ENCODE data around the gene AKR1C2.
"Not testable (repeated sequence)": the region's sequence is repeated elsewhere in the genome, so short reads cannot be mapped to it uniquely, and the experiment has no call there.

The AKR1C2 gene

GRCh38 chr10:5036511-5036910 is 32.9 kb upstream of the AKR1C2 start:
- peaks cover 1% of the 10 kb centered on the region for H3K36me3 Mint-ChIP-seq (ENCODE audit: low read depth)
- DNase-seq (ENCODE audit: low spot score): no peak
- H3K27ac Mint-ChIP-seq: no peak overlapping the region
- no peak overlapping the region for H3K4me3 Mint-ChIP-seq
- H3K27me3 Mint-ChIP-seq (ENCODE audit: low read depth): no peaks in the 10 kb centered on the region
- H3K4me1 Mint-ChIP-seq (ENCODE audit: low read depth): no peaks in the 10 kb centered on the region
- H3K9me3 Mint-ChIP-seq: peaks cover 15% of the 10 kb centered on the region

- H3K9me3 Mint-ChIP-seq: peaks cover 26% of the 10 kb centered on the region
- no peak overlapping the region for H3K4me3 Mint-ChIP-seq
- no peaks in the 10 kb centered on the region for H3K27me3 Mint-ChIP-seq (ENCODE audit: low read depth)
- no peak overlapping the region for H3K27ac Mint-ChIP-seq
- no peaks in the 10 kb centered on the region for H3K4me1 Mint-ChIP-seq (ENCODE audit: low read depth)
- H3K36me3 Mint-ChIP-seq (ENCODE audit: low read depth): peaks cover 1% of the 10 kb centered on the region
- DNase-seq (ENCODE audit: low spot score): no peak
Measured at GRCh38 chr10:5035356-5035755, 31.7 kb upstream of the AKR1C2 start.

GRCh38 chr10:5034588-5034987 is 30.9 kb upstream of the AKR1C2 start:
- H3K27me3 Mint-ChIP-seq (ENCODE audit: low read depth): no peaks in the 10 kb centered on the region
- peaks cover 33% of the 10 kb centered on the region for H3K9me3 Mint-ChIP-seq

GRCh38 chr10:5033061-5033778 is 29.6 kb upstream of the AKR1C2 start:
- no peaks in the 10 kb centered on the region for H3K4me1 Mint-ChIP-seq (ENCODE audit: low read depth)
- peaks cover 33% of the 10 kb centered on the region for H3K9me3 Mint-ChIP-seq
- no peaks in the 10 kb centered on the region for H3K27me3 Mint-ChIP-seq (ENCODE audit: low read depth)

More at GRCh38 chr10:5034588-5034987, 30.9 kb upstream of the AKR1C2 start:
- Mint-ChIP-seq H3K27ac (no peak overlapping the region), H3K4me1 (ENCODE audit: low read depth) (no peaks in the 10 kb centered on the region), H3K4me3 (no peak overlapping the region), H3K36me3 (ENCODE audit: low read depth) (peaks cover 1% of the 10 kb centered on the region)
- no peak for DNase-seq (ENCODE audit: low spot score)

GRCh38 chr10:5032444-5032843 is 28.8 kb upstream of the AKR1C2 start:
- H3K9me3 Mint-ChIP-seq: peaks cover 33% of the 10 kb centered on the region
- not testable (repeated sequence) for H3K4me3 Mint-ChIP-seq; H3K27me3 Mint-ChIP-seq (ENCODE audit: low read depth); DNase-seq (ENCODE audit: low spot score); H3K36me3 Mint-ChIP-seq (ENCODE audit: low read depth); H3K27ac Mint-ChIP-seq; H3K4me1 Mint-ChIP-seq (ENCODE audit: low read depth)

More at GRCh38 chr10:5033061-5033778, 29.6 kb upstream of the AKR1C2 start:
- DNase-seq (ENCODE audit: low spot score): no peak
- Mint-ChIP-seq H3K27ac (no peak overlapping the region), H3K4me3 (no peak overlapping the region), H3K36me3 (ENCODE audit: low read depth) (peaks cover 1% of the 10 kb centered on the region)

- not testable (repeated sequence) for H3K36me3 Mint-ChIP-seq (ENCODE audit: low read depth); DNase-seq (ENCODE audit: low spot score); H3K4me1 Mint-ChIP-seq (ENCODE audit: low read depth); H3K27ac Mint-ChIP-seq; H3K27me3 Mint-ChIP-seq (ENCODE audit: low read depth); H3K4me3 Mint-ChIP-seq
- H3K9me3 Mint-ChIP-seq: peaks cover 33% of the 10 kb centered on the region
Measured at GRCh38 chr10:5031588-5031987, 27.9 kb upstream of the AKR1C2 start.

GRCh38 chr10:5030989-5031388 is 27.3 kb upstream of the AKR1C2 start:
- H3K4me3 Mint-ChIP-seq: no peak overlapping the region
- H3K4me1 Mint-ChIP-seq (ENCODE audit: low read depth): no peaks in the 10 kb centered on the region
- peaks cover 3% of the 10 kb centered on the region for H3K27me3 Mint-ChIP-seq (ENCODE audit: low read depth)
- H3K27ac Mint-ChIP-seq: no peak overlapping the region
- H3K9me3 Mint-ChIP-seq: peaks cover 33% of the 10 kb centered on the region
- no peak for DNase-seq (ENCODE audit: low spot score)
- peaks cover 1% of the 10 kb centered on the region for H3K36me3 Mint-ChIP-seq (ENCODE audit: low read depth)

GRCh38 chr10:5025461-5025881 is 21.8 kb upstream of the AKR1C2 start:
- H3K36me3 Mint-ChIP-seq (ENCODE audit: low read depth); H3K4me1 Mint-ChIP-seq (ENCODE audit: low read depth): not testable (repeated sequence)

GRCh38 chr10:5023177-5023805 is 19.6 kb upstream of the AKR1C2 start:
- Mint-ChIP-seq H3K4me3 (no peak overlapping the region), H3K9me3 (no peaks in the 10 kb centered on the region), H3K27me3 (ENCODE audit: low read depth) (peaks cover 3% of the 10 kb centered on the region), H3K36me3 (ENCODE audit: low read depth) (no peaks in the 10 kb centered on the region), H3K27ac (no peak overlapping the region), H3K4me1 (ENCODE audit: low read depth) (no peaks in the 10 kb centered on the region)
- DNase-seq (ENCODE audit: low spot score): no peak

More at GRCh38 chr10:5025461-5025881, 21.8 kb upstream of the AKR1C2 start:
- H3K9me3 Mint-ChIP-seq; DNase-seq (ENCODE audit: low spot score); H3K27me3 Mint-ChIP-seq (ENCODE audit: low read depth); H3K27ac Mint-ChIP-seq; H3K4me3 Mint-ChIP-seq: not testable (repeated sequence)

GRCh38 chr10:5021624-5022290 is 18.1 kb upstream of the AKR1C2 start:
- H3K4me3 Mint-ChIP-seq; H3K27me3 Mint-ChIP-seq (ENCODE audit: low read depth); H3K9me3 Mint-ChIP-seq; H3K4me1 Mint-ChIP-seq (ENCODE audit: low read depth); H3K36me3 Mint-ChIP-seq (ENCODE audit: low read depth); H3K27ac Mint-ChIP-seq; DNase-seq (ENCODE audit: low spot score): not testable (repeated sequence)

- H3K36me3 Mint-ChIP-seq (ENCODE audit: low read depth); H3K4me3 Mint-ChIP-seq; DNase-seq (ENCODE audit: low spot score); H3K27me3 Mint-ChIP-seq (ENCODE audit: low read depth); H3K4me1 Mint-ChIP-seq (ENCODE audit: low read depth); H3K27ac Mint-ChIP-seq; H3K9me3 Mint-ChIP-seq: not testable (repeated sequence)
Measured at GRCh38 chr10:5019770-5020612, 16.3 kb upstream of the AKR1C2 start.

GRCh38 chr10:5018671-5019277 is 15.1 kb upstream of the AKR1C2 start:
- H3K4me3 Mint-ChIP-seq; H3K27me3 Mint-ChIP-seq (ENCODE audit: low read depth); H3K4me1 Mint-ChIP-seq (ENCODE audit: low read depth); H3K36me3 Mint-ChIP-seq (ENCODE audit: low read depth); H3K9me3 Mint-ChIP-seq; DNase-seq (ENCODE audit: low spot score); H3K27ac Mint-ChIP-seq: not testable (repeated sequence)

GRCh38 chr10:5018134-5018533 is 14.5 kb upstream of the AKR1C2 start:
- Mint-ChIP-seq H3K36me3 (ENCODE audit: low read depth) (no peaks in the 10 kb centered on the region), H3K27me3 (ENCODE audit: low read depth) (no peaks in the 10 kb centered on the region), H3K4me3 (no peak overlapping the region), H3K27ac (no peak overlapping the region), H3K9me3 (no peaks in the 10 kb centered on the region), H3K4me1 (ENCODE audit: low read depth) (no peaks in the 10 kb centered on the region)
- DNase-seq (ENCODE audit: low spot score): no peak
